DMS79 treated with DMSO at 0.1 percent for 48 hours (cell line): Measurements from ENCODE around the gene GARIN5B.

Experiments
- DNase-seq: peaks from one replicate; lab custom pipeline; 2025; lab: John Stamatoyannopoulos, UW

The GARIN5B gene

GRCh38 chr19:55389386-55390317 is 26.6 kb upstream of the GARIN5B start:
- DNase-seq = no peak

- DNase-seq = no peak
Measured at GRCh38 chr19:55387736-55388497, 24.9 kb upstream of the GARIN5B start.

- no peak for DNase-seq
Measured at GRCh38 chr19:55386493-55386971, 23.5 kb upstream of the GARIN5B start.

GRCh38 chr19:55385724-55386492 is 22.8 kb upstream of the GARIN5B start, which contains the start of gene RPL28:
TSS of gene RPL28 (plus strand) at chr19:55385932. CDS start at chr19:55386358, 426 bp downstream.
- DNase-seq = peak; percentile 97

GRCh38 chr19:55384920-55385723 is 22.1 kb upstream of the GARIN5B start:
- peak; percentile 97 for DNase-seq

GRCh38 chr19:55384131-55384919 is 21.3 kb upstream of the GARIN5B start, which contains the start of gene TMEM238:
TSS of gene TMEM238 (minus strand) at chr19:55384292. CDS start at chr19:55384259, 33 bp downstream.
- peak; percentile 50 for DNase-seq

GRCh38 chr19:55383279-55384130 is 20.4 kb upstream of the GARIN5B start:
- DNase-seq = peak; percentile 63

- no peak for DNase-seq
Measured at GRCh38 chr19:55382522-55383054, 19.5 kb upstream of the GARIN5B start.

GRCh38 chr19:55382013-55382412 is 19.0 kb upstream of the GARIN5B start:
- DNase-seq = no peak

GRCh38 chr19:55379174-55379573 is 16.1 kb upstream of the GARIN5B start:
- no peak for DNase-seq

- no peak for DNase-seq
Measured at GRCh38 chr19:55377356-55378131, 14.5 kb upstream of the GARIN5B start.

GRCh38 chr19:55376241-55376933 is 13.3 kb upstream of the GARIN5B start, which contains the start of gene TMEM190:
TSS of gene TMEM190 (plus strand) at chr19:55376826. CDS start at chr19:55376854, 28 bp downstream.
- peak; percentile 2 for DNase-seq

GRCh38 chr19:55373993-55374757 is 11.1 kb upstream of the GARIN5B start:
- DNase-seq = no peak

- no peak for DNase-seq
Measured at GRCh38 chr19:55373306-55373992, 10.4 kb upstream of the GARIN5B start.

- no peak for DNase-seq
Measured at GRCh38 chr19:55372316-55373081, 9.4 kb upstream of the GARIN5B start.
